Measurements from ENCODE around the gene DDX59.

DNA sequence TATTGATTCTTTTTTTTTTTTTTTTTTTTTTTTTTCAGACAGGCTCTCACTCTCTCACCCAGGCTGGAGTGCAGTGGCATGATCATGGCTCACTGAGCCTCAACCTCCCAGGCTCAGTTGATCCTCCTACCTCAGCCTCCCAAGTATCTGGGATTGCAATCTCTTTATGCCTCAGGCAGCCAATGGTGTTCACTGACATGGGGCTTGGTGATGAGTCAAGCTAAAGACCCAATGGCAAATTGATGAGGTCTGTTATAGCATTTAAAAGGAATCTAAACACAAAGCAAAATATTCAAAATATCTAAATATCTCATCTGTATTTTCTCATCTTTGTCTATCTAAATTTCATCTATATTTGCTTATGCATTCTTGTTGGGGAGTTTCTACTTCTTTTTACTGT, 38.5 kb upstream of the DDX59 start:
- TF ChIP-seq, protein P1, sequence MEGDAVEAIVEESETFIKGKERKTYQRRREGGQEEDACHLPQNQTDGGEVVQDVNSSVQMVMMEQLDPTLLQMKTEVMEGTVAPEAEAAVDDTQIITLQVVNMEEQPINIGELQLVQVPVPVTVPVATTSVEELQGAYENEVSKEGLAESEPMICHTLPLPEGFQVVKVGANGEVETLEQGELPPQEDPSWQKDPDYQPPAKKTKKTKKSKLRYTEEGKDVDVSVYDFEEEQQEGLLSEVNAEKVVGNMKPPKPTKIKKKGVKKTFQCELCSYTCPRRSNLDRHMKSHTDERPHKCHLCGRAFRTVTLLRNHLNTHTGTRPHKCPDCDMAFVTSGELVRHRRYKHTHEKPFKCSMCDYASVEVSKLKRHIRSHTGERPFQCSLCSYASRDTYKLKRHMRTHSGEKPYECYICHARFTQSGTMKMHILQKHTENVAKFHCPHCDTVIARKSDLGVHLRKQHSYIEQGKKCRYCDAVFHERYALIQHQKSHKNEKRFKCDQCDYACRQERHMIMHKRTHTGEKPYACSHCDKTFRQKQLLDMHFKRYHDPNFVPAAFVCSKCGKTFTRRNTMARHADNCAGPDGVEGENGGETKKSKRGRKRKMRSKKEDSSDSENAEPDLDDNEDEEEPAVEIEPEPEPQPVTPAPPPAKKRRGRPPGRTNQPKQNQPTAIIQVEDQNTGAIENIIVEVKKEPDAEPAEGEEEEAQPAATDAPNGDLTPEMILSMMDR (IDR thresholded peaks at IDR 0.05) = no peak
- no peak for TF ChIP-seq POLR2A (IDR thresholded peaks at IDR 0.05)

Data from lower leg skin (tissue), 3 donors.